ENCODE data around the gene FBXO28.

FBXO28 gene

DNA sequence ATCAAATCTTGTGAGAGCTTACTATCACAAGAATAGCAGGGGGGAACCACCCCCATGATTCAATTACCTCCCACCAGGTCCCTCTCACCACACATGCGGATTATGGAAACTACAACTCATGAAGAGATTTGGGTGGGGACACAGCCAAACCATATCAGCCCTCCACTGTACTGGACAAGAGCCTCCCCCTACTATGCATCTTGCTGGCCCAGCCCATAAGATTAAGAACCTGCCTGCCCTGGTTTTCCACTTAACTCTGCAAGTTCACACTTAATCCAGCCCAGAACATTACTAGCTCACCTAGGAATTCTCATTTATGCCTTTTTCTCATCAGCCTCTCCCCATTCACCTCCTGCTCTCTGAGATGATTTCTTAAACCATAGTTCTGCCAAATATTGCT lies 18.0 kb upstream of the FBXO28 start:
- TF ChIP-seq CTCF (IDR thresholded peaks at IDR 0.05; ENCODE audit: borderline replicate concordance, insufficient read depth, low read depth, low read length), result no peak

GRCh38 chr1:224096773-224097172 lies 17.1 kb upstream of the FBXO28 start:
- no peak overlapping the region for H3K4me3 ChIP-seq (ENCODE audit: low read depth, low read length)
- no peak for TF ChIP-seq CTCF (IDR thresholded peaks at IDR 0.05; ENCODE audit: borderline replicate concordance, insufficient read depth, low read depth, low read length)

More for the DNA sequence above, 18.0 kb upstream of the FBXO28 start:
- no peak overlapping the region for H3K4me3 ChIP-seq (ENCODE audit: low read depth, low read length)

- no peak for TF ChIP-seq CTCF (IDR thresholded peaks at IDR 0.05; ENCODE audit: borderline replicate concordance, insufficient read depth, low read depth, low read length)
- H3K4me3 ChIP-seq (ENCODE audit: low read depth, low read length), result no peak overlapping the region
Observed at GRCh38 chr1:224098007-224098406, 15.9 kb upstream of the FBXO28 start.

- TF ChIP-seq CTCF (IDR thresholded peaks at IDR 0.05; ENCODE audit: borderline replicate concordance, insufficient read depth, low read depth, low read length), result peak; percentile 53; the same call in 1 of the 2 replicates
- no peak overlapping the region for H3K4me3 ChIP-seq (ENCODE audit: low read depth, low read length)
Observed at GRCh38 chr1:224106568-224107281, 7.2 kb upstream of the FBXO28 start.

DNA sequence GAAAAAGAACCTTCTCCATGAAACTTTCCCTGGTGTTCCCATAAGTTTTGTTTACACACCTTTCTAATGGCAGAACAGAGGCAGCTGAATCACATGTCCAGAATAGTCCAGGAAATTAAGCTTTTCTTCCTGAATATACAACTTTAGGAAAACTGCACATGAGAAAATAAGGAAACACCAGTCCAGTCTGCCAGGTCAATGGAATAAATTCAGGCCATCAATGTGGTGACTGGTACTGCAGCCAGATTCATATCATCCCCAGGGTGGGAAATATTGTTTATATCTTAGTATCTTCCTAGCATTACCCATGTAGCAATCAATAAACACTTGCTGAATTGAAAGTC lies 6.7 kb upstream of the FBXO28 start:
- no peak for TF ChIP-seq CTCF (IDR thresholded peaks at IDR 0.05; ENCODE audit: borderline replicate concordance, insufficient read depth, low read depth, low read length)
- no peak overlapping the region for H3K4me3 ChIP-seq (ENCODE audit: low read depth, low read length)

GRCh38 chr1:224108991-224109390 lies 4.9 kb upstream of the FBXO28 start:
- no peak for TF ChIP-seq CTCF (IDR thresholded peaks at IDR 0.05; ENCODE audit: borderline replicate concordance, insufficient read depth, low read depth, low read length)
- H3K4me3 ChIP-seq (ENCODE audit: low read depth, low read length), result no peak overlapping the region

DNA sequence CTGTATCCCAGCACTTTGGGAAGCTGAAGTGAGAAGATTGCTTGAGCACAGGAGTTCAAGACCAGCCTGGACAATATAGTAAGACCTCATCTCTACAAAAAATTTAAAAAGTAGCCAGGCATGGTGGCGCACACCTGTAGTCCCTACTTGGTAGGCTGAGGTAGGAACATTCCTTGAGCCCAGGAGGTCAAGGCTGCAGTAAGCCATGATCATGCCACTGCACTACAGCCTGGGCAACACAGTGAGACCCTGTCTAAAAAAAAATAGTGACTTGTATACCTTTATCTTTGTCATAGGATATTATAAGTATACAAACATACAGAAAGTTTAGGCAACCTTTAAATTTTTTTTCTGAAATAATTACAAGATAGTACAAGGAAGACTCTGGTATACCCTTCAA lies 3.9 kb upstream of the FBXO28 start:
- TF ChIP-seq CTCF (IDR thresholded peaks at IDR 0.05; ENCODE audit: borderline replicate concordance, insufficient read depth, low read depth, low read length), result no peak

More for the DNA sequence above, 3.9 kb upstream of the FBXO28 start:
- no peak overlapping the region for H3K4me3 ChIP-seq (ENCODE audit: low read depth, low read length)

Measured in GM12875 (cell line).